NCI-H2107 treated with DMSO at 0.1 percent for 48 hours (cell line): ENCODE measurements around the gene THBS2.
A peak's percentile ranks its signal among the peaks of the same experiment; 100 is the strongest.
"Not testable (repeated sequence)": the region's sequence is repeated elsewhere in the genome, so short reads cannot be mapped to it uniquely, and the experiment has no call there.

ENCODE experiments used
- DNase-seq: peaks from one replicate; lab custom pipeline; 2025; ENCODE audit not compliant: unreplicated experiment; lab: John Stamatoyannopoulos, UW

THBS2 gene

DNA sequence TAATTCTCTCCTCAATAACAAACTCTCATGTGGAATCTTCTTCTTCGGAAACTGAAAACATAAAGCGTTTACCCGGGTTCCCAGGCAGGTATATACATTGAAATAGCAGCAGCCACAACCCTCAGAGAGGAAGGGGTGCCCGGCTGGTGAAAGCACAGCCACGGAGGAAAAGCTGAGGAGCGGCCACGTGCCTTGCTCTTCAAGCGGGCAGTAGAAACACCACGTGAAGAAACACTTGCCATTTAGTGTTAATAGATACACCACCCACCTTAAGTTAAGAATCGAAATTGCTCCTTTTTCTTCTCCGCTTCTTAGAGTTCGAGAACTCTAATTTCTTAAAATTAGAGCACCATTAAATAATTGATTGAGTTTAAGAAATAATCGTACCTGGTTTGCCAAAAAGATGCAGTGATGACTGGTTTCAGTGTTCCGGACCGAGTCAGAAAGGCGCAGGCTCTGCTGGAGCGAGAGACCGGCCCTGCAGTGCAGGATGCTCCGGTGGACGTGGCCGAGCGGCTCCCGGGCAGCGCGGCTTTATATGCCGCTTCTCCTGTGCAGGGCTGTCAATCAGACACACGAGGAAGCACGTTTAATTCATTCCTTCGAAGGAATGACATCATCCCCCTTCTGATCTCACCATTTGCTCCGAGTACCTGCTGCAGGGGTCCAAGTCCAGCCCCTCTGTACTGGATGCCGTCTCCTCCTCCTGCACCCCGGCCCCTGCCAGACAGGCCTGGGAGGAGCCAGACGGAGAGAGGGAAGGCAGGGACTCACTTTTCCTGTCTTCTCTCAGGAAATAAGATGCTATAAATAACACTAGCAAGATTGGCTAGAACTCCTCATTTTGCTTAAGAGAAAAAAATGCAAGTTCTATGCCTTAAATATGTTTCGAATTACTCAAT, at the start of gene THBS2:
Gene THBS2 (minus strand): TSS at position 510 of the 902 bp plus-strand sequence. CDS start 3,062 bp downstream, outside the sequence.
- no peak for DNase-seq

DNA sequence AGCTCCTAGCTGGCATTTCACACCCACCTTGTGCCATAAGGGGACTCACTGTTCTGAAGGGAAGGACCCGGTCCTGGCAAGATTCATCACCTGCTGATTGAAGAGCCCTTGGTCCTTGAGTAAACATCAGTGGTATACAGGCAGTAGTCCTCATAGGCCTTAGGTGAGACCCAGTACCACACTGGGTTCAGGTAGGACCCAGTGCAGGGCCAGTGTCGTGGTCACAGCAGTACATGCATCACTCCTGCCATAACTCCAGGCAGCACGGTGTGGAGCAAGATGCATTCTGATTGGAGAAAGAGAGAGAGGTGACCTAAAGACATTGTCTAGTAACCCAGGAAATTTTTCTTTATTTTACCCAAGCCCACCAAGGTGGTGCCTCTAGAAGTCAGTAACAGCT, 49.1 kb upstream of the THBS2 start:
- DNase-seq: no peak

DNA sequence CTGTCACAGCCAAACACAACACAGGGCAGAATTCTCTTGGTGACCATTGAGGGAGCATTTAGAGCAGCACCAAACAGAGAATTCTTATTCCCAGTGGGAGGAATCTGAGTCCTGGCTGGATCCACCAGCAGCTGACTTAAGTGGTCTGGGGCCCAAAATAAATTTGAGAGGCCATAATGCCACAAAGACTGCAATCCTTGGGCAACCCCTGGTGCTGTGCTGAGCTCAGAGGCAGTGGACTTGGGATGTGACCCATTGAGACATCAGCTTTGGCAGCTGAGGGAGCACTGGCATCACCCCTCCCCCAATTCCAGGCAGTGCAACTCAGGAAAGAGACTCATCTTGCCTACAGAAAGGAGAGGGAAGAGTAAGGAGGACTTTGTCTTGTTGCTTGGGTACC, 48.6 kb upstream of the THBS2 start:
- no peak for DNase-seq

DNA sequence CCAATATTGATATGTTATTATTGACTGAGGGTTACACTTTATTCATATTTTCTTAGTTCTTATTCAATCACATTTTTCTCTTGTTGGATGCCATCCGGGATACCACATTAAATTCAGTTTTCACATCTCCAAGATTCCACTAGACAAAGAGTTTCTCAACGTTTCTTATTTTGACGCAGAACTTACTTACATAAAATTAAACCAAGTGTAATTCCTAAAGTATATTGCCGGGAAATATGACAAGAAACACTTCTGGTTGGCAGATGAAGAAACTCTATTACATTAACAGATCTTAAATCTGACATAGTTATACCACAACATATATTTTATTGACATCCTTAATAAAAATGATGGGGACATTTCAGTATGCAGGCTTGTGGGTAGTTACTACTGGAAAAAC, 47.3 kb upstream of the THBS2 start:
- no peak for DNase-seq

DNA sequence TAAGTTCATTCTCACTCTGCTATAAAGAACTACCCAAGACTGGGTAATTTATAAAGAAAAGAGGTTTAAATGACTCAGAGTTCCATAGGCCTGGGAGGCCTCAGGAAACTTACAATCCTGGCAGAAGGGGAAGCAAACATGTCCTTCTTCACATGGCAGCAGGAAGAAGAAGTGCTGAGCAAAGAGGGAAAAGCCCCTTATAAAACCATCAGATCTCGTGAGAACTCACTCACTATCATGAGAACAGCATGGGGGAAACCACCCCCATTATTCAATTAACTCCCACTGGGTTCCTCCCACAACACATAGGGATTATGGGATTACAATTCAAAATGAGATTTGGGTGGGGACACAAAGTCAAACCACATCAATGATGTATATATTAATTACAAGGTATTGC, 45.0 kb upstream of the THBS2 start:
- DNase-seq: not testable (repeated sequence)

DNA sequence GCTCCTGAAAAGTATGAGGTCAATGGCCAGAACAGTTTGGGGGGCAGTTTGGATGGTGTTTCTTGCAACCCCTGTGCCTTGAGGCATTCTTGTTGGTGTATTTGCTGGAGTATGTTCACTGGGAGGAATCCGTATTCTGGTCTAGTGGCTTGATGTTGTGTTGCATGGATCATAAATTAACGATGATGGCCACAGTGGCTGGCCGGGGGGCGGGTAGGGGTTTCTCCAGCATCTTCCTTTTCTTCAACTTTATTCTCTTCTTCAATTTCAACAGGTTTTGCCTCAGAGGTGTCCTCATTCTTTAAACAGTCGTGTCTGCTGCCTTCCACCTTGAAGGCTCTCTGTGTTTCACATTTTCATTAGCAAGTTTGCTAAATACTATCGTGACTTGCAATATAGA, 43.0 kb upstream of the THBS2 start:
- DNase-seq: no peak

DNA sequence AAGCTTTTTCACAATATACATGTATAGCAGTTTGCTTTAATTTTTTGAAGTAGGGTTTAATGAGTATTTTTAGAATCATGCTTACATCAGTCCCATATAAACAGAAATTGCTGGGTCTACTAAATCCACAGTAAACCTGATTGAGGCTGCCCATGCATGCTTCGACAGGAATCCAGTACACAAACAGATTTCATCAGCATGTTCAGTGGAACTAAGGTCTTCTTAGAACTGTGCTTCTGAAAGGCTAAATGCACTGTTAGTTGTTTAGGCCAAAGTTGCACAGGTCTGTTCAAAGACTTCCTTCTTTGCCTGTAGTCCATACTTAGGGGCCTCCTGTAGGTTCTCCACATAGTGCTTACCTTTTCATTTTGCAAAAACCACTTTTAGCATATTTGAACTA, 42.5 kb upstream of the THBS2 start:
- DNase-seq: no peak

DNA sequence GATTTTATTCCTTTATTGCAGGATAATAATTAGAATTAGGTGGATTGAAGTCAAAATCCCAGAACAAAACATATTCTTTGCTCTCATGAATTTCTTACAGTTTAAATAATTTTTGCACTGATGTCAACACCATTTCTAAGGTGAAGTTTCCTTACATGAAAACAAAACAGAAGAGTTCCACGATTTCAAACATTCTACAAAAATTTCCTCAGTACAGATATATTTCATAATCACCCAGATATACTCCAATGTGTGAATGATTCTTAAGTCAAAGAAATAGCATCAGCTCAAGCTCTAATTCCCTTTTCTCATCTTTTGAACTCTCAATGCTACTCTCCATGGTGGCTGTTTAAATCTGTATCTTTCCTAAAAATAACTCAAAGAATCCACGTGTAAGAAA, 39.5 kb upstream of the THBS2 start:
- no peak for DNase-seq

DNA sequence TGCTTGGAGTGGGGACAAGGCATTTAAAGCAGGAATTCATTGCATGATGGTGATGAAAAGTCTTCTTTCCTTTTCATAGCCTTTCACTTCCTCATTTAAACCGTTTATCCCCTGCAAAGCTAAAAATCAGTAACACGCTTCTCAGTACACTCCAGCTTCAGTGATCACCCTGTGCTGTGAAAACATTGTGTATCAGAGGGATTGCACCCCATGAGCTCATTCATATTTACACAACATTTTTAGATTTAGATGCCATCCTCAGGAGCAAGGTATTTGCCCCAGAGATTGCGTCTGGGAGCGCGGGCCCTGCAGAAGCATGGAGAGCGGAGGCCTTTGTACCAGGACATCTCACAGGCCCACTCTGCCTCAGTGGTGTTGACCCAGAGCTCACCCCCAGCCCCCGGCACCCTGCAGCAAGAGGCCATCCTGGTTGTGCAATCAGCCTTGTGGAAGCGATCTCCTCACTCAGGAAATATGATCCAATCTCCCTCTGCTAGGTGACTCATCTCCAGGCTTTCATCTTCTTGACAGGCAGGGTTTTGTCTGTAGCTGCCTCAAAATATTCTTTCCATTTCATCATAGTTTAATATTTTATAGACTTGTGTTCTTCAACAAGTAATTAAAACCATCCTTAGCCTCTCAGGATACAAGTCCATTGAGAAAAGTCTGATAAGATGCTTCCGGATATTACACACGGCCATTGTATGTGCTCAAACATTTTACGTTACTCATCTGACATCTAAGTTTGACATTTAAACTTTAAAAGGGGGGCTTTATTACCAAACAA, 38.9 kb upstream of the THBS2 start:
- DNase-seq: peak; percentile 8

DNA sequence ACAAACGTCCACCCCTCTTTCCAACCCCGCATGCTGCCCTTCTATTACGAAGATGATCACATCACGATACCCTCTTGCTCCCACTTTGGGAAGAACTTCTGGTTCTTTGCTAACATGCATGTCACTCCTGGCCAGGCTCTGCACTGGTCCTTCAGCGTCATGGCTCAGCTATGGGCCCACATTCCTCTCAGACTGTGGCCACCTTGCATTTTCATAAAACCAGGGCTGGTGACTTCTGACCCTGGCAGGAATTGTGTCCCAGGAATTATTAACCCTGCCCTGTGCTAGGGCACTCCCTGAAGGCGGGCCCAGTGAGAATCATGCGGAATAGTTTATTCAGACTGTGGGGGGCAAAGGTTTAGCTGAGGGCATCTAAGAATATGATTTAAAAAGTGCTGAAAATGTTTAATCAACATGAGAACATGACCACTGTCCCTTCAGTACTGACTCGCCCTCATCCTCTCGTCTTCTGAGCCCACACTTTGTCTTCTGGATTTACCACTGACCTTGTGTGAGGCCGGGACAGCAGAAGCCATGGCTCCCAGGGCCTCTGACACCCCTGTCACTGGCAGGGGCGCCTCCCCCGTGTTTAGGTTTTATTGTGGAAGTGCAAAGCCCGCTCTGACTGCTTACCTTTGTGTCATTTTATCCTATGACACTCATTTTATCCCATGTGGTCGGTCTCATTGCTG, 38.1 kb upstream of the THBS2 start:
- no peak for DNase-seq

DNA sequence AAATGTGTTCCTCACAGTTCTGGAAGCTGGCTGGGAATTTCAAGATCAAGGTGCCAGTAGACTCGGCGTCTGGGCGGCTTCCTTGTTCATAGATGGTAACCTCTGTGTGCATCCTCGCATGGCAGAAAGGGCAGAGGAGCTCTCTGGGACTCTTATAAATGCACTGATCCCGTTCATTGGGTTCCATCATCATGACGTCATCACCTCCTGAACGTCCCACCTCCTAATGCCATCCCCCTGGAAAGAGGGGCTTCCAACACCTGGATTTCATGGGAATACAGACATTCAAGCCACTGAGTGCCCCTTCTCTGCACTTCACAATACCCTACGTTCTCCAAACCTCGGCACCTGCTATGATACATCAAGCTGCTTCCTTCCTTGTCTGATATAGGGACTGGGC, 37.5 kb upstream of the THBS2 start:
- no peak for DNase-seq

DNA sequence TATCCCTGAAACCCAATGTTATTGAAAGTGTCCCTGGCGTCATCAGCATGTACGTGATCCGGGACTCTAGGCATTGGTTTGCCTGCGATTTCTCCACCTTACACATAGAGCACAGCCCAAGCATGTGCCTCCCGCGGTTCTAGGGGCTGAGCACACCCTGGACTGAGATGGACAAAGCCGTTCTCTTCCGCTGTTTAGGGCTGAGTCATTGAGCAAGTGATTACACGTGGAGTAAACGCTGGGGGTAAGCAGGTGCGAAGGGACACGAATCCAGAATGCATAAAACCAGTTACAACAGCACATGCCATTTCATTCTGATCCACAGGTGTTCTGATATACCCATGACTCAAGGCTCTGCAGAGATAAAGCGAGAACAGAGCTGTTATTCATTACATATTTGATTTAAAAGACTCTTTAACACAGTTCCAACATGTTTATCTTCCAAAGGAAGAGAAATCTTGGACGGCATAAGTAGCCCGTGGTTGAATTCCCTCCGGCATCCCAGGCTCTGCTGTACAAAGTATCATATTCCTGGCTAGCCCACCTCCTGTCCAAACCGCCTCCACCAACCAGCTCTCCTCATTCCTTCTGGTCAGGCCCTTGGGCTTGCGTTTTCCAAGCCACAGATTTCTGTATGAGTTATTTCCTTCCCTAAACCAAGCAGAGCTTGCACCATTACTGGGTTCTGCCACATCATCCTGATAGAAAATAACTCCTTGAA, 36.1 kb upstream of the THBS2 start:
- no peak for DNase-seq

DNA sequence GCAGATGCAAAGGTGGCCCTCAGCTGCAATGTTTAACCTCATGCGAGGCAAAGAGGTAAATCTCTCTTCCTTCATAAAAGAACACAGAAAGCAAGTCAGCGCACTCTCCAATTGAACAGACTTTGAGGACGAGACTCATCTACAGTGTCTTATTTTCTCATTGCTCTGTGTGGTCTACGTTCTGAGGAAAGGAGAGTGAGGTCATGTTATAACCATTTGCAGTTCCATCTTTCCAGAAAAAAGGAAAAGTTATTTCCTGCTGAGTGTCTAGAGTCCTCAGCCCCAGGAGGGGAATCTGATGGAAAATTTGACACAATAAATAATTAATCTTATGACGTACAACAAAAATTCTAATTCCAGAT, 35.6 kb upstream of the THBS2 start:
- DNase-seq: no peak

DNA sequence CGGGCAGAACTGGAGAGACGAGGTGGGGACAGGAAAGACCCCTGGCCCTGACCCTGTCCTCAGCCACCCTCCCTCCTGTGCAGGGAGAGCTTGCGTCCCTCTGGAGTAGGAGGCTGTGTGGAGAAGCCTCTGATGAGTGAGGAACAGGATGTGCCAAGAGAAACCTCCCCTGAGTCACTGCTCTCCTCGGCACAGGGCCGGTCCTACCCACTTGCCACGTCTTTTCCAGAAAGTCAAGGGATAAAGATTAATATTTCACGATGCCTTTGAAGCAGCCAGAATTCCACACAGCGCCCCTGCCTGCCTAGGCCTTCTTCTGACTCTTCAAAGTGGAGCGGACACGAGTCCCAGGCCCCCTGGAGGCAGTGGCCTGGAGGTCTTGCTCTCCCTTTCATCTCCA, 34.9 kb upstream of the THBS2 start:
- DNase-seq: no peak

DNA sequence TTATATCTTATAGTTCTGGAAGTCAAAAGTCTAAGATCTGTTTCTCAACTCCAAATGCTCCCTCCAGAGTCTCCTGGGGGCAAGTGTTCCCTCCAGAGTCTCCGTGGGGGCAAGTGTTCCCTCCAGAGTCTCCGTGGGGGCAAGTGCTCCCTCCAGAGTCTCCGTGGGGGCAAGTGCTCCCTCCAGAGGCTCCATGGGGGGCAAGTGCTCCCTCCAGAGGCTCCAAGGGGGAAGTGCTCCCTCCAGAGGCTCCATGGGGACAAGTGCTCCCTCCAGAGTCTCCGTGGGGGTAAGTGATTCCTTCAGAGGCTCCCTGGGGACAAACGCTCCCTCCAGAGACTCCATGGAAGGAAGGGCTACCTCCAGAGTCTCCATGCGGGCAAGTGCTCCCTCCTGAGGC, 34.0 kb upstream of the THBS2 start:
- no peak for DNase-seq

DNA sequence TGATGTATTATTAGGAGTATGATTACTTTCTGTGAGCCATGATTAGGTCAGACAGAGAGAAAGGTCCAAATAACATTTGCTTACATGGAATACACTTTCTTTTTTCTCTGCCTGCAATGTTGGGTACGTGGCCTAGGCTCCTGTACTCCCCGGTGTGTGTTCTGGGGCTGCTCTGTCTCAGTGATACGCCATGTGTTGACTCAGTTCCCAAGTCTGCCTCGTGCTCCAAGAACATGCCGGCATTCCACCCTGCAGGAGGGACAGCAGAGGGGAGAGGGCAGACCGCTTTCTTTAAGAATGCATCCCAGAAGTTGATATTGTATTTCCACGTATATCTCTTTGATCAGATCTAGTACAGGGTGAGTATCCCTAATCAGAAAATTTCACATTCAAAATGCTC, 33.3 kb upstream of the THBS2 start:
- DNase-seq: no peak

DNA sequence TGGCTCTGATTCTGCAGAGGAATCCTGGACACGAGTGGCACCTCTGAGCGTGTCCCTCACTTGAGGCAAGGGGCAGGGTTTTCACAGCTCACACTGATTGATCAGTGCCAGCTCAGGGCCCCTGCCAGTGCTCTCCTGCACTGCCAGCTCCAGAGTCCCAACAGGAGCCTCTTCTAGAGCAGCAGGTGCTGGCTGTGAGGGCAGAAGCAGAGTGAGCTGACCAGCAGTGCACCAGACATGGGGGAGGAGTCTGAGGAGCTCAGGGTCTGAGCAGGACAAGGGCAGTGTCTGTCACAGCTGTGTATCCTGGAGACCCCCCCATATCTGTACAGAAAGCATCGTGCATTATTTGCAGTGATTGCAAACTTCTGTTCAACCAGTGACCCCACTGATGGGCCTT, 31.5 kb upstream of the THBS2 start:
- DNase-seq: no peak

DNA sequence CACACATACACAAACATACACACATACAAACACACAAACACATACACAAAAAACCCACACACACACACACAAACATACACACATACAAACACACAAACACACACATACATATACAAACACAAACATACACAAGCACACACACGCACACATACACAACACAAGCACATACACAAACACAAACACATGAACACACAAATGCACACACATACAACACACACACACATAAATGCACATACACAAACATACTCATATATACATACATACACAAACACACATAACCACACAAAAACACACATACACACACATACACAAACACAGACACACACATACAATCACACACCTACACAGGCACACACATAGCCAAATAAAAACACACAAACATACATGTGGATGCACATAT, 30.3 kb upstream of the THBS2 start:
- DNase-seq: no peak

DNA sequence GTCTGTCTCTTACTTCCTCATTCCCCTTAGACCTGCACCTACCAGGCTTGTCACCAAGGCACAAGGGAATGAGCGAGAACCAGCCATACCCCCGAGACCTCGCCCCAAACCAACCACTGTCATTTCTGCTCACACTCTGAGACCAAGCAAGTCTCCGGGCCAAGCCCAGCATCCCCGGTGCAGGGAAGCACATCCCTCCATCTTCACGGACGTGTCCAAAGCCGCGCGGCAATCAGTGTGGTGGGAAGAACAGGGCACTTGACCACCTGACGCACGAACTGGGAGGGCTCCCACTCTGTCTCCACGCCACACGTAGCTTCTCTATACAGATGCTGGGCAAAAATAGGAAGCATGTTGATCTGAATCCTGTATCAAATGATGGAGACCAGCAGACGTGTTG, 28.4 kb upstream of the THBS2 start:
- no peak for DNase-seq

DNA sequence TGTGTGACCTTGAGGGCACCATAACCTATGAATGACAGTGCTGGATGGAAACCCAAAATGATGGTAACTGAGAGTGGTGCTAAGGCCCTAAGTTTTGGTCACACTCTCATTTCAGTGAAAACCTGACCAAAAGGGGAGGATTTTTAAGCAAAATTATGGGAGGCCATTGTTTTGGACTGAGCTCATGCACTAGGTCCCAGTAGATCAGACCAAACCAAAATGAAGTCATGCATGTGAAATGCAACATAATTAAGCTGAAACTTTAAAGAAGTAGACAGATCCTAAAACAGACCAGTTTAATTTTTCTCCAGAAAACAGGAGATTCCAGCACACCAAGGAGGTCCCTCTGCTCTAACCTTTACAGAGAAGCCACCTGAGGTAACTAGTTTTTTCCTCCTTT, 24.0 kb upstream of the THBS2 start:
- no peak for DNase-seq

DNA sequence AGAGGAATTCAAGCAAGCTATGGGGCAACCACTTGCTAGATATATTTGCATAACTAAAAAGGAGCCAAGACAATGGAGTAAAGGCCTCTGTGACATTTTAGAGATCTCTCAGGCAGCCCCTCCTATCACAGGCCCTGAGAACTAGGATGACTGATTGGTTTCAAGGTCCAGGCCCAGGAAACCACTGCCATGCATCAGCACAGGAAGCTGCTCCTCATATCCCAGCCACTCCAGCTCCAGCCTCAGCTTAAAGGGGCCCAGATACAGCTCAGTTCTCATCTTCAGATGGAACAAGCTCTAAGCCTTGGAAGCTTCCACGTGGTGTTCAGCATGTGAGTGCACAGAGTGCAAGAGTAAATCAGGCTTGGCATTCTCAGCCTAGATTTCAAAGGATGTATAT, 21.1 kb upstream of the THBS2 start:
- DNase-seq: no peak
